SK-N-SH (cell line): ENCODE results near the gene ZP2.

Source experiments
- CHD2 ChIP-seq: fragments of 150-350 bp; IDR thresholded peaks from 2 replicates; pipeline ENCODE4 v1.6.1; 2018; ENCODE audit warnings: low read length; ENCODE audit not compliant: partially characterized antibody
- CTCF ChIP-seq: fragments of 200-600 bp; sonication (generic); IDR thresholded peaks from 2 replicates; pipeline ENCODE4 v1.6.1; 2017; ENCODE audit warnings: antibody characterized with exemption, mild to moderate bottlenecking, moderate library complexity
- GABPA ChIP-seq: IDR thresholded peaks from 2 replicates; pipeline ENCODE4 v1.4.0; 2012; ENCODE audit warnings: low read depth, mild to moderate bottlenecking
- JUND ChIP-seq: IDR thresholded peaks from 2 replicates; pipeline ENCODE4 v1.4.0; 2012
- MXI1 ChIP-seq: IDR thresholded peaks from 2 replicates; pipeline ENCODE4 v1.6.1; 2012; ENCODE audit warnings: mild to moderate bottlenecking, low read depth, low read length, improper control_type of control experiment
- RCOR1 ChIP-seq: fragments of 150-350 bp; IDR thresholded peaks from 2 replicates; pipeline ENCODE4 v1.6.1; 2017; ENCODE audit warnings: antibody characterized with exemption, low read length
- RXRA ChIP-seq: IDR thresholded peaks from 2 replicates; pipeline ENCODE4 v1.4.0; 2012; ENCODE audit warnings: low read depth, mild to moderate bottlenecking, borderline replicate concordance
- SIN3A ChIP-seq: IDR thresholded peaks from 2 replicates; pipeline ENCODE4 v1.6.1; 2012; ENCODE audit warnings: low read depth, mild to moderate bottlenecking, low read length, moderate library complexity, borderline replicate concordance
- SMC3 ChIP-seq: IDR thresholded peaks from 2 replicates; pipeline ENCODE4 v1.6.1; 2012; ENCODE audit warnings: low read depth, low read length, improper control_type of control experiment
- ZBTB33 ChIP-seq: IDR thresholded peaks from 2 replicates; pipeline ENCODE4 v1.4.0; 2012; ENCODE audit warnings: low read depth, borderline replicate concordance

- no peak for TF ChIP-seq CTCF
- TF ChIP-seq JUND, result no peak
- no peak for TF ChIP-seq RCOR1
- TF ChIP-seq CHD2, result no peak
- TF ChIP-seq ZBTB33, result no peak
- TF ChIP-seq GABPA, result no peak
- TF ChIP-seq SIN3A, result no peak
- TF ChIP-seq RXRA, result no peak
- TF ChIP-seq MXI1, result no peak
- no peak for TF ChIP-seq SMC3
Measured at GRCh38 chr16:21218153-21218552, 6.8 kb upstream of the ZP2 start.
